ENCODE results near the gene STX12.

Gene STX12

GRCh38 chr1:27772932-27773825, at the start of gene STX12:
Gene STX12 (plus strand): TSS chr1:27773219. CDS start chr1:27773308, 89 bp downstream.
- Histone ChIP-seq H3K36me3 (ENCODE audit: control insufficient read depth, low read depth, low read length) (no peaks in the 10 kb centered on the region), H3K4me1 (ENCODE audit: control insufficient read depth, low read depth, low read length) (peaks cover 8% of the 10 kb centered on the region), H3K27ac (ENCODE audit: low read length) (peak within 1 kb of the TSS; percentile 55)

GRCh38 chr1:27724961-27725373, 48.1 kb upstream of the STX12 start:
- Histone ChIP-seq H3K9ac (ENCODE audit: low read length) (peak overlapping the region; percentile 55), H3K9me3 (ENCODE audit: control insufficient read depth, low read depth, low read length) (no peaks in the 10 kb centered on the region), H3K4me3 (ENCODE audit: low read length) (peak overlapping the region; percentile 35), H3K36me3 (ENCODE audit: control insufficient read depth, low read depth, low read length) (peaks cover 3% of the 10 kb centered on the region), H3K27ac (ENCODE audit: low read length) (peak overlapping the region; percentile 80), H3K27me3 (ENCODE audit: control insufficient read depth, insufficient read depth, low read length) (peaks cover 5% of the 10 kb centered on the region), H3K4me1 (ENCODE audit: control insufficient read depth, low read depth, low read length) (peaks cover 12% of the 10 kb centered on the region)

More at GRCh38 chr1:27772932-27773825, at the start of gene STX12:
- H3K27me3 ChIP-seq (ENCODE audit: control insufficient read depth, insufficient read depth, low read length) = no peaks in the 10 kb centered on the region
- H3K4me3 ChIP-seq (ENCODE audit: low read length) = peak within 1 kb of the TSS; percentile 87
- no peaks in the 10 kb centered on the region for H3K9me3 ChIP-seq (ENCODE audit: control insufficient read depth, low read depth, low read length)
- peak within 1 kb of the TSS; percentile 48 for H3K9ac ChIP-seq (ENCODE audit: low read length)

- H3K4me1 ChIP-seq (ENCODE audit: control insufficient read depth, low read depth, low read length) = peaks cover 12% of the 10 kb centered on the region
- H3K27me3 ChIP-seq (ENCODE audit: control insufficient read depth, insufficient read depth, low read length) = peaks cover 5% of the 10 kb centered on the region
- H3K9me3 ChIP-seq (ENCODE audit: control insufficient read depth, low read depth, low read length) = no peaks in the 10 kb centered on the region
- peak within 1 kb of the TSS; percentile 85 for H3K9ac ChIP-seq (ENCODE audit: low read length)
- peaks cover 3% of the 10 kb centered on the region for H3K36me3 ChIP-seq (ENCODE audit: control insufficient read depth, low read depth, low read length)
- peak within 1 kb of the TSS; percentile 95 for H3K4me3 ChIP-seq (ENCODE audit: low read length)
- H3K27ac ChIP-seq (ENCODE audit: low read length) = peak within 1 kb of the TSS; percentile 80
Measured at GRCh38 chr1:27725374-27726172, 47.4 kb upstream of the STX12 start, which contains the start of gene FAM76A. Gene FAM76A (plus strand): TSS chr1:27725961. CDS start chr1:27726081, 120 bp downstream.

GRCh38 chr1:27726173-27727044, 46.6 kb upstream of the STX12 start:
- Histone ChIP-seq H3K27me3 (ENCODE audit: control insufficient read depth, insufficient read depth, low read length) (peaks cover 5% of the 10 kb centered on the region), H3K9ac (ENCODE audit: low read length) (peak overlapping the region; percentile 85), H3K4me3 (ENCODE audit: low read length) (peak overlapping the region; percentile 95), H3K36me3 (ENCODE audit: control insufficient read depth, low read depth, low read length) (peaks cover 3% of the 10 kb centered on the region), H3K9me3 (ENCODE audit: control insufficient read depth, low read depth, low read length) (no peaks in the 10 kb centered on the region), H3K4me1 (ENCODE audit: control insufficient read depth, low read depth, low read length) (peaks cover 12% of the 10 kb centered on the region), H3K27ac (ENCODE audit: low read length) (peak overlapping the region; percentile 68)

GRCh38 chr1:27727126-27727525, 45.9 kb upstream of the STX12 start:
- Histone ChIP-seq H3K27ac (ENCODE audit: low read length) (no peak overlapping the region), H3K27me3 (ENCODE audit: control insufficient read depth, insufficient read depth, low read length) (peaks cover 5% of the 10 kb centered on the region), H3K4me1 (ENCODE audit: control insufficient read depth, low read depth, low read length) (peaks cover 12% of the 10 kb centered on the region), H3K9ac (ENCODE audit: low read length) (no peak overlapping the region), H3K36me3 (ENCODE audit: control insufficient read depth, low read depth, low read length) (peaks cover 3% of the 10 kb centered on the region), H3K4me3 (ENCODE audit: low read length) (no peak overlapping the region), H3K9me3 (ENCODE audit: control insufficient read depth, low read depth, low read length) (no peaks in the 10 kb centered on the region)

- Histone ChIP-seq H3K27me3 (ENCODE audit: control insufficient read depth, insufficient read depth, low read length) (no peaks in the 10 kb centered on the region), H3K4me3 (ENCODE audit: low read length) (no peak overlapping the region), H3K9ac (ENCODE audit: low read length) (no peak overlapping the region), H3K9me3 (ENCODE audit: control insufficient read depth, low read depth, low read length) (no peaks in the 10 kb centered on the region), H3K27ac (ENCODE audit: low read length) (no peak overlapping the region), H3K4me1 (ENCODE audit: control insufficient read depth, low read depth, low read length) (no peaks in the 10 kb centered on the region), H3K36me3 (ENCODE audit: control insufficient read depth, low read depth, low read length) (peaks cover 11% of the 10 kb centered on the region)
Measured at GRCh38 chr1:27736252-27736651, 36.8 kb upstream of the STX12 start.

- peaks cover 7% of the 10 kb centered on the region for H3K36me3 ChIP-seq (ENCODE audit: control insufficient read depth, low read depth, low read length)
- no peaks in the 10 kb centered on the region for H3K4me1 ChIP-seq (ENCODE audit: control insufficient read depth, low read depth, low read length)
Measured at GRCh38 chr1:27741121-27741520, 31.9 kb upstream of the STX12 start.

GRCh38 chr1:27744556-27744955, 28.5 kb upstream of the STX12 start:
- peaks cover 14% of the 10 kb centered on the region for H3K36me3 ChIP-seq (ENCODE audit: control insufficient read depth, low read depth, low read length)
- H3K4me1 ChIP-seq (ENCODE audit: control insufficient read depth, low read depth, low read length) = no peaks in the 10 kb centered on the region
- no peaks in the 10 kb centered on the region for H3K27me3 ChIP-seq (ENCODE audit: control insufficient read depth, insufficient read depth, low read length)
- H3K4me3 ChIP-seq (ENCODE audit: low read length) = no peak overlapping the region
- H3K27ac ChIP-seq (ENCODE audit: low read length) = no peak overlapping the region
- no peaks in the 10 kb centered on the region for H3K9me3 ChIP-seq (ENCODE audit: control insufficient read depth, low read depth, low read length)
- no peak overlapping the region for H3K9ac ChIP-seq (ENCODE audit: low read length)

More at GRCh38 chr1:27741121-27741520, 31.9 kb upstream of the STX12 start:
- H3K27me3 ChIP-seq (ENCODE audit: control insufficient read depth, insufficient read depth, low read length) = no peaks in the 10 kb centered on the region
- no peak overlapping the region for H3K27ac ChIP-seq (ENCODE audit: low read length)
- H3K9ac ChIP-seq (ENCODE audit: low read length) = no peak overlapping the region
- H3K4me3 ChIP-seq (ENCODE audit: low read length) = no peak overlapping the region
- no peaks in the 10 kb centered on the region for H3K9me3 ChIP-seq (ENCODE audit: control insufficient read depth, low read depth, low read length)

- Histone ChIP-seq H3K27ac (ENCODE audit: low read length) (no peak overlapping the region), H3K36me3 (ENCODE audit: control insufficient read depth, low read depth, low read length) (peaks cover 20% of the 10 kb centered on the region), H3K9ac (ENCODE audit: low read length) (no peak overlapping the region), H3K9me3 (ENCODE audit: control insufficient read depth, low read depth, low read length) (no peaks in the 10 kb centered on the region), H3K27me3 (ENCODE audit: control insufficient read depth, insufficient read depth, low read length) (no peaks in the 10 kb centered on the region), H3K4me1 (ENCODE audit: control insufficient read depth, low read depth, low read length) (no peaks in the 10 kb centered on the region), H3K4me3 (ENCODE audit: low read length) (no peak overlapping the region)
Measured at GRCh38 chr1:27745466-27745865, 27.6 kb upstream of the STX12 start.

GRCh38 chr1:27752360-27752759, 20.7 kb upstream of the STX12 start:
- Histone ChIP-seq H3K9ac (ENCODE audit: low read length) (no peak overlapping the region), H3K36me3 (ENCODE audit: control insufficient read depth, low read depth, low read length) (peaks cover 22% of the 10 kb centered on the region), H3K4me3 (ENCODE audit: low read length) (no peak overlapping the region), H3K27ac (ENCODE audit: low read length) (no peak overlapping the region), H3K9me3 (ENCODE audit: control insufficient read depth, low read depth, low read length) (no peaks in the 10 kb centered on the region), H3K4me1 (ENCODE audit: control insufficient read depth, low read depth, low read length) (no peaks in the 10 kb centered on the region), H3K27me3 (ENCODE audit: control insufficient read depth, insufficient read depth, low read length) (no peaks in the 10 kb centered on the region)

- Histone ChIP-seq H3K4me3 (ENCODE audit: low read length) (no peak overlapping the region), H3K27ac (ENCODE audit: low read length) (no peak overlapping the region), H3K36me3 (ENCODE audit: control insufficient read depth, low read depth, low read length) (peaks cover 10% of the 10 kb centered on the region), H3K9ac (ENCODE audit: low read length) (no peak overlapping the region), H3K27me3 (ENCODE audit: control insufficient read depth, insufficient read depth, low read length) (no peaks in the 10 kb centered on the region), H3K4me1 (ENCODE audit: control insufficient read depth, low read depth, low read length) (no peaks in the 10 kb centered on the region), H3K9me3 (ENCODE audit: control insufficient read depth, low read depth, low read length) (no peaks in the 10 kb centered on the region)
Measured at GRCh38 chr1:27755286-27755685, 17.7 kb upstream of the STX12 start.
